A549 (cell line): ENCODE measurements around the gene RPL35. TPM values are rescaled to one million over a fixed set of nuclear protein-coding genes. Genes with fewer than 3 reads are reported as not detected.
A peak's percentile ranks its signal among the peaks of the same experiment; 100 is the strongest.

Source experiments
- ATAC-seq, 2 experiments: fragments of 200-7000 bp in 1 of 2; fragments of >200 bp in 1 of 2; cut with Nextera tagmentation in 1 of 2; cut with Tn5 transposase in 1 of 2; 3 replicates each; pipeline versions ENCODE4 v1.8.0 to v1.9.1; 2018 to 2020; ENCODE audit warnings: mild to moderate bottlenecking in 1 of 2, moderate library complexity in 1 of 2
- CTCF ChIA-PET: fragments of 300-600 bp; sonication (Branson Sonifier 250); formaldehyde crosslinking; extraction: SDS; loops from one replicate; lab custom pipeline; 2021; ENCODE audit warnings: antibody characterized with exemption, inconsistent platforms; lab: Yijun Ruan, JAX
- POLR2A ChIA-PET: fragments of 350-600 bp; formaldehyde crosslinking; extraction: SDS; loops from one replicate; lab custom pipeline; 2021; ENCODE audit warnings: antibody characterized with exemption, inconsistent platforms; lab: Yijun Ruan, JAX
- DNase-seq, 2 experiments: peaks; one replicate each; pipeline versions ENCODE4 v3.0.0 to v3.0.0-alpha.2; 2011 to 2016; ENCODE audit warnings: low read depth in 1 of 2, low spot score in 1 of 2
- FAIRE-seq: peaks from 2 replicates; lab custom pipeline; 2011; peaks lifted over from hg19 to GRCh38; lab: Jason Lieb, UNC
- H3K27ac ChIP-seq, 2 experiments: fragments of >200 bp; sonication (Bioruptor Twin); formaldehyde crosslinking; 3 replicates each; pipeline ENCODE4 v1.5.1; 2016 to 2017
- H3K4me1 ChIP-seq: fragments of >200 bp; sonication (Bioruptor Twin); formaldehyde crosslinking; 3 replicates; pipeline ENCODE4 v1.6.1; 2016
- H3K4me2 ChIP-seq: fragments of >200 bp; sonication (Bioruptor Twin); formaldehyde crosslinking; 3 replicates; pipeline ENCODE4 v1.6.1; 2016
- H3K4me3 ChIP-seq: fragments of >200 bp; sonication (Bioruptor Twin); formaldehyde crosslinking; 3 replicates; pipeline ENCODE4 v1.5.1; 2016
- H3K9me3 ChIP-seq: fragments of >200 bp; sonication (Bioruptor Twin); formaldehyde crosslinking; 3 replicates; pipeline ENCODE4 v1.6.1; 2016
- CBX2 ChIP-seq: fragments of 200-600 bp; sonication (generic); IDR thresholded peaks from 2 replicates; pipeline ENCODE4 v1.6.1; 2016; ENCODE audit warnings: low read depth, mild to moderate bottlenecking, borderline replicate concordance
- CBX8 ChIP-seq: fragments of 200-600 bp; sonication (generic); IDR thresholded peaks from 2 replicates; pipeline ENCODE4 v1.6.1; 2016
- FOSB ChIP-seq: fragments of 250-450 bp; sonication (Bioruptor Pico); IDR thresholded peaks from 2 replicates; pipeline ENCODE4 v1.5.0; 2020; ENCODE audit warnings: mild to moderate bottlenecking, moderate library complexity
- FOSL2 ChIP-seq, 2 experiments: fragments of 450-650 bp in 1 of 2; fragments of >200 bp in 1 of 2; sonication (Bioruptor Twin) in 1 of 2; formaldehyde crosslinking; IDR thresholded peaks; 2 replicates each; pipeline versions ENCODE4 v1.5.0 to v1.6.1; 2016 to 2020; ENCODE audit warnings: mild to moderate bottlenecking in 1 of 2, moderate library complexity in 1 of 2
- HEYL ChIP-seq: fragments of 250-450 bp; sonication (Bioruptor Pico); IDR thresholded peaks from 2 replicates; pipeline ENCODE4 v1.8.0; 2021; ENCODE audit warnings: mild to moderate bottlenecking, moderate library complexity
- HOXB5 ChIP-seq: fragments of 250-450 bp; sonication (Bioruptor Pico); IDR thresholded peaks from 2 replicates; pipeline ENCODE4 v1.5.0; 2020; ENCODE audit warnings: mild to moderate bottlenecking, moderate library complexity
- MAFK ChIP-seq: fragments of 450-650 bp; IDR thresholded peaks from 2 replicates; pipeline ENCODE4 v1.6.1; 2014; ENCODE audit not compliant: partially characterized antibody
- NFE2L2 ChIP-seq: fragments of 150-350 bp; conservative IDR thresholded peaks from 2 replicates; pipeline ENCODE4 v1.6.1; 2014; ENCODE audit warnings: low read length
- POLR2A ChIP-seq: IDR thresholded peaks from 2 replicates; pipeline ENCODE4 v1.6.1; 2012; ENCODE audit warnings: mild to moderate bottlenecking, low read length
- RNF2 ChIP-seq: fragments of 200-600 bp; sonication (generic); IDR thresholded peaks from 2 replicates; pipeline ENCODE4 v1.6.1; 2016; ENCODE audit warnings: low read depth, mild to moderate bottlenecking, antibody characterized with exemption, moderate library complexity, borderline replicate concordance
- ZNF302 ChIP-seq: fragments of 250-450 bp; sonication (Bioruptor Pico); IDR thresholded peaks from 2 replicates; pipeline ENCODE4 v1.9.0; 2021; ENCODE audit warnings: inconsistent platforms, mild to moderate bottlenecking, moderate library complexity
- ZSCAN20 ChIP-seq: fragments of 250-450 bp; sonication (Bioruptor Pico); IDR thresholded peaks from 2 replicates; pipeline ENCODE4 v1.8.0; 2022; ENCODE audit warnings: mild to moderate bottlenecking, moderate library complexity
- WGBS: methylation state at CpG from one replicate; pipeline ENCODE4 v1.1.6; 2017; ENCODE audit errors: missing lambda C conversion rate; 5-methylcytosine and 5-hydroxymethylcytosine counted together
- polyA plus RNA-seq, 4 experiments: library from polyadenylated mRNA; depleted of rRNA in 3 of 4; stranded (reverse); fragments of >200 nt; fragmentation: RNase III in 1 of 4; extraction: RNeasy Plus Mini Kit Qiagen cat#74134 plus additional on column Dnase treatment in 1 of 4; gene quantifications; 2 replicates in 3 of 4; 3 replicates in 1 of 4; pipeline ENCODE4 v1.2.3, GENCODE V29; 2011 to 2017
- TF ChIP-seq, protein P1 (sequence below): fragments of 200-600 bp; sonication (generic); IDR thresholded peaks from 2 replicates; pipeline ENCODE4 v1.6.1; 2016; ENCODE audit warnings: antibody characterized with exemption, mild to moderate bottlenecking, moderate library complexity
- TF ChIP-seq, protein P2 (sequence below): fragments of >200 bp; sonication (Bioruptor Twin); formaldehyde crosslinking; IDR thresholded peaks from 3 replicates; pipeline ENCODE4 v1.5.1; 2016
- TF ChIP-seq, protein P3 (sequence below): IDR thresholded peaks from 2 replicates; pipeline ENCODE4 v1.6.1; 2012

The RPL35 gene
- polyA plus RNA-seq, 2 of the 4 experiments (the other 2 are of a cell fraction): 2,307 to 3,076 TPM

DNA sequence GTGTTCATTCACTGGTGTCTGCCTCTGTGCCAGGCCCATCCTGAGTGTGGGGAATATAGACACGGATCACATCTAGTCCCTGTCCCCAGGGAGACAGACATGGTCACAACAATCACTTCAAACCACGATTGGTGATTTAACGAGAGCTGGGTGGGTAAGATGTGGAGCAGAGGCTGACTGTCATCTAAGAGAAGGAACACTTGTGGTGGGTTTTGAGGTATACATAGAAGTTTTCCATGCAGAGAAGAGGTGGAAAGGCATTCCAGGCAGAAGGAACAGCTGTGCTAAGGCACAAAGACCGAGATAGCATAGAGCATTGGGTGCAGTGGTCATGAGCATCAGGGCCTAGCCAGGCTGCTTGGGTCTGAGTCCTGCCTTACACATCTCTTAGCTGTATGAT is 31.2 kb downstream of the RPL35 start:
- no peak for DNase-seq
- H3K9me3 ChIP-seq: no peaks in the 10 kb centered on the region
- ATAC-seq: no peak
- H3K27ac ChIP-seq: no peak overlapping the region
- ChIA-PET POLR2A (no interaction called here), CTCF (interaction anchor here (1.8 to 43.0 kb wide), 4 partner anchors 10 to 44 kb away, joined by 7 to 2512 read pairs (median 232); partner anchors contain the start of genes NR6A1, OLFML2A and WDR38)
- TF ChIP-seq MAFK (no peak), CBX2 (no peak), FOSB (CRISPR knock-in tag) (no peak), FOSL2 (IDR thresholded peaks at IDR 0.05) (no peak), FOSL2 (CRISPR knock-in tag; IDR thresholded peaks at IDR 0.05) (no peak), RNF2 (no peak), HOXB5 (CRISPR knock-in tag) (no peak), CBX8 (no peak), NFE2L2 (no peak), ZSCAN20 (no peak)
- TF ChIP-seq, protein P1, sequence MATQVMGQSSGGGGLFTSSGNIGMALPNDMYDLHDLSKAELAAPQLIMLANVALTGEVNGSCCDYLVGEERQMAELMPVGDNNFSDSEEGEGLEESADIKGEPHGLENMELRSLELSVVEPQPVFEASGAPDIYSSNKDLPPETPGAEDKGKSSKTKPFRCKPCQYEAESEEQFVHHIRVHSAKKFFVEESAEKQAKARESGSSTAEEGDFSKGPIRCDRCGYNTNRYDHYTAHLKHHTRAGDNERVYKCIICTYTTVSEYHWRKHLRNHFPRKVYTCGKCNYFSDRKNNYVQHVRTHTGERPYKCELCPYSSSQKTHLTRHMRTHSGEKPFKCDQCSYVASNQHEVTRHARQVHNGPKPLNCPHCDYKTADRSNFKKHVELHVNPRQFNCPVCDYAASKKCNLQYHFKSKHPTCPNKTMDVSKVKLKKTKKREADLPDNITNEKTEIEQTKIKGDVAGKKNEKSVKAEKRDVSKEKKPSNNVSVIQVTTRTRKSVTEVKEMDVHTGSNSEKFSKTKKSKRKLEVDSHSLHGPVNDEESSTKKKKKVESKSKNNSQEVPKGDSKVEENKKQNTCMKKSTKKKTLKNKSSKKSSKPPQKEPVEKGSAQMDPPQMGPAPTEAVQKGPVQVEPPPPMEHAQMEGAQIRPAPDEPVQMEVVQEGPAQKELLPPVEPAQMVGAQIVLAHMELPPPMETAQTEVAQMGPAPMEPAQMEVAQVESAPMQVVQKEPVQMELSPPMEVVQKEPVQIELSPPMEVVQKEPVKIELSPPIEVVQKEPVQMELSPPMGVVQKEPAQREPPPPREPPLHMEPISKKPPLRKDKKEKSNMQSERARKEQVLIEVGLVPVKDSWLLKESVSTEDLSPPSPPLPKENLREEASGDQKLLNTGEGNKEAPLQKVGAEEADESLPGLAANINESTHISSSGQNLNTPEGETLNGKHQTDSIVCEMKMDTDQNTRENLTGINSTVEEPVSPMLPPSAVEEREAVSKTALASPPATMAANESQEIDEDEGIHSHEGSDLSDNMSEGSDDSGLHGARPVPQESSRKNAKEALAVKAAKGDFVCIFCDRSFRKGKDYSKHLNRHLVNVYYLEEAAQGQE: no peak
- TF ChIP-seq, protein P2, sequence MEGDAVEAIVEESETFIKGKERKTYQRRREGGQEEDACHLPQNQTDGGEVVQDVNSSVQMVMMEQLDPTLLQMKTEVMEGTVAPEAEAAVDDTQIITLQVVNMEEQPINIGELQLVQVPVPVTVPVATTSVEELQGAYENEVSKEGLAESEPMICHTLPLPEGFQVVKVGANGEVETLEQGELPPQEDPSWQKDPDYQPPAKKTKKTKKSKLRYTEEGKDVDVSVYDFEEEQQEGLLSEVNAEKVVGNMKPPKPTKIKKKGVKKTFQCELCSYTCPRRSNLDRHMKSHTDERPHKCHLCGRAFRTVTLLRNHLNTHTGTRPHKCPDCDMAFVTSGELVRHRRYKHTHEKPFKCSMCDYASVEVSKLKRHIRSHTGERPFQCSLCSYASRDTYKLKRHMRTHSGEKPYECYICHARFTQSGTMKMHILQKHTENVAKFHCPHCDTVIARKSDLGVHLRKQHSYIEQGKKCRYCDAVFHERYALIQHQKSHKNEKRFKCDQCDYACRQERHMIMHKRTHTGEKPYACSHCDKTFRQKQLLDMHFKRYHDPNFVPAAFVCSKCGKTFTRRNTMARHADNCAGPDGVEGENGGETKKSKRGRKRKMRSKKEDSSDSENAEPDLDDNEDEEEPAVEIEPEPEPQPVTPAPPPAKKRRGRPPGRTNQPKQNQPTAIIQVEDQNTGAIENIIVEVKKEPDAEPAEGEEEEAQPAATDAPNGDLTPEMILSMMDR: no peak
- TF ChIP-seq, protein P3, sequence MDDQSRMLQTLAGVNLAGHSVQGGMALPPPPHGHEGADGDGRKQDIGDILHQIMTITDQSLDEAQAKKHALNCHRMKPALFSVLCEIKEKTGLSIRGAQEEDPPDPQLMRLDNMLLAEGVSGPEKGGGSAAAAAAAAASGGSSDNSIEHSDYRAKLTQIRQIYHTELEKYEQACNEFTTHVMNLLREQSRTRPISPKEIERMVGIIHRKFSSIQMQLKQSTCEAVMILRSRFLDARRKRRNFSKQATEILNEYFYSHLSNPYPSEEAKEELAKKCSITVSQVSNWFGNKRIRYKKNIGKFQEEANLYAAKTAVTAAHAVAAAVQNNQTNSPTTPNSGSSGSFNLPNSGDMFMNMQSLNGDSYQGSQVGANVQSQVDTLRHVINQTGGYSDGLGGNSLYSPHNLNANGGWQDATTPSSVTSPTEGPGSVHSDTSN: no peak
- no peak overlapping the region for H3K4me2 ChIP-seq
- 44% methylated on average over 4 of the region's 4 CpGs for WGBS
- peaks cover 18% of the 10 kb centered on the region for H3K4me1 ChIP-seq
- no peak overlapping the region for H3K4me3 ChIP-seq
- no peak for FAIRE-seq

DNA sequence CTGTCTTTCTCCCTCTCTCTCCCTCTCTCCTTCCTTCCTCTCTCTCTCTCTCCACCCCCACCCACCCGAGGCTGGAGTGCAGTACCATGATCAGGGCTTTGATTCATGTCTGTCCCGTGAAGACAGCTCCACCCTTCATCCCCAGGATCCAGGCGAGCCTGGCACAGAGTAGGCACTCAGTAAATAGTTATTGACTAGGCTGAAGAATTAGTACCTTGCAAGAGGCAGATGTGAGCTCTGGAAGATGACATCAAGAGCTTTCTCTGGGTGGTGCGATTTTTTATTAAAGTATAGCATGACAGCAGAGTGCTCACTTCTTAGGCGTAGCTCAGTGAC is 32.5 kb downstream of the RPL35 start:
- ATAC-seq: peak; percentile 43 to 51; a peak in 4 of 6 replicates

More for the DNA sequence above, 32.5 kb downstream of the RPL35 start:
- no peak overlapping the region for H3K27ac ChIP-seq
- 21% methylated on average over 5 of the region's 5 CpGs for WGBS
- CTCF ChIA-PET: interaction anchor here (1.1 to 43.0 kb wide), 4 partner anchors 10 to 43 kb away, joined by 6 to 2512 read pairs (median 232); partner anchors contain the start of genes NR6A1, OLFML2A and WDR38
- FAIRE-seq (no peak), DNase-seq (no peak)
- TF ChIP-seq HEYL (CRISPR knock-in tag): no peak
- TF ChIP-seq, protein P3: no peak
- no peak for TF ChIP-seq ZNF302 (CRISPR knock-in tag)
- TF ChIP-seq POLR2A: no peak
- peak overlapping the region; percentile 5; the same call in 1 of the 3 replicates for H3K4me2 ChIP-seq
- H3K4me3 ChIP-seq: no peak overlapping the region
- no peaks in the 10 kb centered on the region for H3K9me3 ChIP-seq
- POLR2A ChIA-PET: no interaction called here
- peaks cover 5% of the 10 kb centered on the region for H3K4me1 ChIP-seq
